Measurements from ENCODE around the gene NTNG1.
A peak's percentile ranks its signal among the peaks of the same experiment; 100 is the strongest.

NTNG1 gene

DNA sequence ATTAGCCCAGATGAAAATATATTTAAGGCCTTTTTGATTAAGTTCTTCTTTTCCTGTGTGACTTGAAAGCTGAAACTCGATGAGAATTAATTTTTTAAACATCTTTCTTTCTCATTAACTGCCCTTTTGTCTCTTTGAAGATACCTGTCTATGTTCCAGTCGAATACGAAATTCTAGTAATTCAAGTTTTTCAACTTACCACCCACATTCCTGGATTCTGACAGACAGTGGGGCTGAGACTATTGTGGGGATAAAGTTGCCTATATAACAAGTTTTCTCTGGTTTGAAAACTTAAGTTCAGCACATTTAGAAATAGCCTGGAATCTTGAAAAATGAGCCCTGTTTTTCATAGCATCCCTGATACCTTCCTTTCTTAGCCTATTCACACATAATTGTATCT lies 114.6 kb downstream of the NTNG1 start:
- no peak for DNase-seq (ENCODE audit: low spot score)
- FAIRE-seq: no peak

DNA sequence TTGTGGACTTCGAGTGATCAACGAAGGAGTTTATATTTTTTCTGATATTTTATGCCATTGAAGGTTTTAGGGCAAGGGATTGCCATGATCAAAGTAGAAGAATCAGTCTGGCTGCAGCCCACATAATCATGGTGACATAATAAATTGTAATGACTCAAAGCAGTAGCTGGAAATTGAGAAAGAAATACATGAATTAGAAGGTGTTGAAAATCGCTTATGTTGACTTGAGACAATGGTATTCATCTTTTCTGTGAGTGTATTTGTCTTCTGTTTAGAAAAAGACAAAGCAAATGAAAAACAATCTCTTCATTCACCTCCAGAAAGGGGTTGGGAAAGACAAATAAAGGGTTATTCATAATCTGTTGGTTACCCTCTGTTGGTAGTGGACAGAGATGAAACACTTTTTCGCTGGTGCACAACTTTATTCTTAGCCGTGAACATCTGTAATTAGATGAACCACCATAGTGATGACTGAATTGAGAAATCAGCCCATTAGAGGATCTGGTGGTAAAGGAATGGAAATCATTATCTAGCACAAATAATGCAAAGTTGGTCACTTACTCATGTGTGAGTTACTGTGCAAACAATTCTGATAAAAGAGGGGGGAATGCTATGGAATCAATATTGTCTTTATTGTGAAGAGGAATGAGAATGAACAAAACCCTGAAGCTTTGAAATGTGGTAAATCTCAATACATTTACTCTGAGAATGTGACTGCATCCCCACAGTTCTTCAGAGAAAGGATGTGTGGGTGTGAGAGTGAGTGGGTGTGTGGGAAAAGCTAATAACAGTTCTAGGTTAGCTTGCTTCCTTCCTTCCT lies 121.8 kb downstream of the NTNG1 start:
- FAIRE-seq (peak; percentile 62), DNase-seq (ENCODE audit: low spot score) (peak; percentile 21)

DNA sequence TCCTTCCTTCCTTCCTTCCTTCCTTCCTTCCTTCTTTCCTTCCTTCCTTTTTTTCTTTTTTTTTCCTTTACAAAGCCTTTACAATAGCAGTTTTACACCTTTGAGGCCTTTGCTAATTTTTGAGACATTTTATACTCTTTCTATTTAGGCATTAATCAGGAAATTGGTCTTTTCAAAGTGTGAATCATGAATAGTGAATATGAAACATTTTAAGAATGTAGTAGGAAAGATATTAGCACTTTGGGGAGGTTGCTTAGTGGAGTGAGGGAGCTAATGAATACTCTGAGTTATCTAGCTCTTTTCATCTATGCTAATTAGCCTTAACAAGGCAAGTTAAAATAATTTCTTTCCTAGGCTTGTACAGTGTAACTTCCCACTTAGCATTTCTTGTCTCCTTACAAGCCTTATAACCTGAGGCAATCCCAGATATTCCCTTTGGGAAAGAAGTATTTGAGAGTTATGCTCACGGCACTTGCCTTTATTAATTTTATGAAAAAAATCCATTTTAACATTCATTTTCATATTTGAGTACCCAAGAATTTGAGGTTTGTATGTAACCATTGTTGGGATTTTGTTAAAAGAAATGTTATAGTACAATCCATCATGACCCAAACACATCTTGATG lies 122.6 kb downstream of the NTNG1 start:
- DNase-seq (ENCODE audit: low spot score): no peak
- FAIRE-seq: peak; percentile 35

DNA sequence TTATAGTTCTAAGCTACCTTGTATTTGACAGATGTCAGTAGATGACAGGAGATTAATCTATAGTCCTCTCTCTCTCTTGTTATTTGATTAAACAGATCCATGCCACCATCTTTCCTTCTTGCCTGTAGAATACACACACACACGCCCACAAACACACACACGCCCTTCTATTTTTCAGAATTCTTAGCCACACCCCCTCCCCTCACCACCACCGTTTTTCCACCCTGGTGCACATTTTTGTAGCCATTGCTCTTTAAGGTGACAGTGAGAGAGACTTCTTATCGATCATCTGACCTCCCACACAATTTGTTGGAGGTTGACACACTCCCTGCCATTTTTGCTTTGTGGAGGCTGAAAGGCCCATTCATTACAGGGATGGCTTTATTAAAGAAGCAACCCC lies 123.2 kb downstream of the NTNG1 start:
- FAIRE-seq: no peak
- DNase-seq (ENCODE audit: low spot score): no peak

DNA sequence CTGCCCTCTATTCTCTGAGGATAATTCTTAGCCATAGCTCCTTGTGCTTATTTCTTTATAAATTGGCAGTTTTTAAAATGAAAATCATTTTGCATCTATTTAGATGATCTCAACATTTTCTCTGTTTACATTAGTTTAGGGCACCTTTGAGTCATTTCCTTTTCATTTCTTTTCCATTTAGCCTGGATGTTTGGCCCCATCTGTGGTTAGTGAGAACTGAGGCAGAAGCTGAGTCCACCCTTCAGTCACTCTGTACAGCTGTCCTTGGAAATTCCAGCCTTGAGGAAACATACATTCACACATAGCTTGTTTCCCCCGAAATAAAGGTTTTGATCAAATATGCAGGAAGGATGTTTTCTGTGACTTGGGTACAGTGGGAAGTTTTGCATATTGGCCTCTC lies 123.7 kb downstream of the NTNG1 start:
- FAIRE-seq: peak; percentile 66
- DNase-seq (ENCODE audit: low spot score): peak; percentile 58

DNA sequence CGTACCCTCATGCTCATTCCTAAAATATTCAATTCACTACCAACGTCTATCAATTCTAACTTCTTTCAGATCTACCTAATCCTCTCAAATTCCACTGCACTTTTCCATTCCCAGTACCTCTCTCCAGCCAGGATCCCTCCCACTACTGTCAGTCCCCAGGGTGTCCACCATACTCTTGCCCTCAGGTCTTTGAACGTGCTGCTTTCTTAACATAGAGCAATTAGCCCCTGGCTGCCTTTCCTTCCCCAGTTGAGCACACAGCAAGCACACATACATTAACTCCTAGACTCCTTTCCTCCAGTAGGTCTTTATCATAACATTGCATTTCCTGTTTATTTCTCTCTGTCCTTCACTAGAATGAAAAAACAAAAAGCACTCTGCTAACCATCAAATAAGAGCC lies 126.7 kb downstream of the NTNG1 start:
- FAIRE-seq (no peak), DNase-seq (ENCODE audit: low spot score) (no peak)

DNA sequence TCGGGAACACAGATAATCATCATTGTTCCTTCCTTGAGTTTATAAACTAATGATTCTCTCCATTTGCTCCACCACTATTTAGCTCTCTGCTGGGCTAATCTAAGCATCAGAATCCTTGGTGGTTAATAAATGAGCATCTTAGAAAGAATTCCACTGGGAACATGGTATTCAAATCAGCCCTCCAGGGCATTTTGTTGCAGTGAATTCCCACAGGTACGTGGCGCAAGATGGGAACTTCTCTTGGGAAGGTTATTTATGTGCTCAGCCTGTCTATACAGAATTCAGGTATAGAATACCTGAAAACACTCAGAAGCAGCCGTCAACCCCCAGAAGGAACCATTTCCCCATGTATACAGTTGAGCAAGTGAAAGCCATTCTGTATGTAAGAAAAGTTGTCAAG lies 131.5 kb downstream of the NTNG1 start:
- no peak for DNase-seq (ENCODE audit: low spot score)
- no peak for FAIRE-seq

DNA sequence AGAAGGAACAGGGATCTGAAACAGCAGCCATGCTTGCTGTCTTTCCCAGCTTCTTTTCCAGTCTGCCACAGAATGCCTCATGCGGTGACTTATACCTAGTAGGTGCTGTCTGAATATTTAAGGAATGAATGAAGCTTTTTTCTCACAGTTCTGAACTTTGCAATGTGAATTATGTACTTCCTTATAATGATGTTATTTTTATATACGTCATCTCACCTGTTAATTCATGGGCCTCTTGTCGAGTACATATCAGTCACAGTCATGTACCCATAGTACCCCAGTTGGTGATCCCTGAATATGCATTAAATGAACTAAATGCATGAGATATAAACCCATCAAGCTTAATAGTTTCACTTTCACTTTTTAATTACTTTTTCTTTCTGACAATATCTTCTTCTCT lies 132.7 kb downstream of the NTNG1 start:
- DNase-seq (ENCODE audit: low spot score): no peak
- FAIRE-seq: no peak

DNA sequence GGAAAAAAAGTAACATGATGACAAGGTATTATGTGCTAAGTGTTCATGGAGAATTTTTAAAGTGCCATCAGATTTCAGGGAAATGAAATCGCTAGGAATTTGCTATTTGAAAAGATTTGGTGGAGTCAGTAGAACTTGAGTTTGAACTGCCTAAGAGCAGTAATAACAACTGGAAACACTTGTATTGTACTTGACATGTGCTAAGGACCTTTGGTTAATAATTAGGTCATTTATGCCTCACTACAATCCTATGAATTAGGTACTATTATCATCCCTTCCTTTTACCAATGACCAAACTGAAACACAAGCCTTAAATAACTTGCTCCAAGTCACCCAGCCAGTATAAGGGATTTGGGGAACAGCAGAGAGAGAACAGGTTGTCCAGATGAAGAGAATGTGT lies 133.4 kb downstream of the NTNG1 start:
- FAIRE-seq (no peak), DNase-seq (ENCODE audit: low spot score) (no peak)

DNA sequence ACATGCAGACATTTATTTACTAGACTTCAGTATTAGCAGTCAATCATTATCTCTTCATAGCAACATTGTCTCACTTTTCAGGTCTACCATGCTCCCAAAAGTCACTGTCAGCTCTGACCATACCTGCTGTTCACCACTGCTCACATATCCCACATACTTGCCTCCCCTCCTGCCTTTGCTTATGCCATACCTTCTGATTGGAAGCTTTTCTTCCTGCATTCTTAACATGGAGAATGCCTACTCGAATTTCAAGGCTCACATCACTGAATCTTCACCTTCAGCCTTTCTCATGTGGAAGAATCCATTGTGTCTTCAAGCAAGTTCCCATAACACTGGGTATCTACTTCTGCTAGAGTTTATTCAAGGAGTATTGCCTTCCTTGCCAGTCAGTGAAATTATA lies 135.4 kb downstream of the NTNG1 start:
- DNase-seq (ENCODE audit: low spot score): no peak
- FAIRE-seq: no peak

DNA sequence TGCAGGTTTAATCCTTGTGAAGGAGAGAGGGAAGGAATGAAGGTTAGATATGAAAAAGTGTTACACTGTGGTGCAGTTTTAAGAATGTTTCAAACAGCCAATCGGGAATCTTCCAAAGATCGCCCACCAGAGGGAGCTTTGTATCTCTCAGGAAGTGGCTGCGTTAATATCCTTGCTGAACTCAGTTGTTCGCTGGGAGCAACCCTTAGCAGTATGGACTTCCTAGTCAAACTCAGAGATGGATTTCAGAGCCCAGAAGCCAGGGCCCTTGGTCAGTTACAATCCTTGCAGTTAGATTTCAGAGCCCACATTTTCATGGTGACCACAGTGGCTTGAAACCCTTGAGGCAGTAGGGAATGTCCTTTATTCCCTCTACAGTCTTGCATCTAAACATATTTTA lies 136.2 kb downstream of the NTNG1 start:
- FAIRE-seq (no peak), DNase-seq (ENCODE audit: low spot score) (peak; percentile 27)

DNA sequence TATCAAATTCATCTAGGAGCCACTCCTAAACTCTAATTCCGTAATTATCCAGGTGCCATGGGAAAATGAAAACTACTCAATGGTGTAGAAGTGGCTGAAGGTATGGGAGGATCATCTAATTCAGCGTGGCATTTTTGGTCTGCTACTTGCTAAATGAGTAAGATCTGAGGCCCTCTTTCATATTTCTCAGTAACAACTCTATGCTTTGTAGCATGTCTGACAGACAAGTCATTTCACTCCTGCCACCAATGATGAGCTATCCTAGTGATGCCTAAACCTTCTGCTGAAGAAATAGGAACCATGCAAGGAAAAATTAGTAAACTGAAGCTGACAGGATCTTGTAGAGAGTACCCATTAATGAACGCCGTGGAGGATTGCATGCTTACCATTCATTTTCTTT lies 145.3 kb downstream of the NTNG1 start:
- FAIRE-seq (no peak), DNase-seq (ENCODE audit: low spot score) (no peak)

DNA sequence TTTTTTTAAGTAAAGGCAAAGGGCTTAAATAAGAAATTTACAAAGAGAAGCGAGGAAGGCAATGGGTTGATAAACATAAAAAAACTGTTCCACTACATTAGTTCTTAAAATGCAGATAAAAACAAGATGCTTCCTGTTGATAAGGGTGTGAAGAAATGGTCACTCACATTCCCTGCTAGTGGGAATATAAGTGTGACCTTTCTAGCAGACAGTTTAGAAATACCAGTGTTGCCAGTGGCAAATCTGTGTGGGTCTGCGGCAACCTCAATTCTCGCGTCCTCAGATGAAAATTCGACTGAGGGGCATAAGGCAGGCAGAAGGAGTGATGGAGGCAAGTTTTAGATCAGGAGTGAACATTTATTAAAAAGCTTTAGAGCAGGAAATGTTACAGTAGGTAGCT lies 151.1 kb downstream of the NTNG1 start:
- DNase-seq (ENCODE audit: low spot score) (no peak), FAIRE-seq (no peak)

DNA sequence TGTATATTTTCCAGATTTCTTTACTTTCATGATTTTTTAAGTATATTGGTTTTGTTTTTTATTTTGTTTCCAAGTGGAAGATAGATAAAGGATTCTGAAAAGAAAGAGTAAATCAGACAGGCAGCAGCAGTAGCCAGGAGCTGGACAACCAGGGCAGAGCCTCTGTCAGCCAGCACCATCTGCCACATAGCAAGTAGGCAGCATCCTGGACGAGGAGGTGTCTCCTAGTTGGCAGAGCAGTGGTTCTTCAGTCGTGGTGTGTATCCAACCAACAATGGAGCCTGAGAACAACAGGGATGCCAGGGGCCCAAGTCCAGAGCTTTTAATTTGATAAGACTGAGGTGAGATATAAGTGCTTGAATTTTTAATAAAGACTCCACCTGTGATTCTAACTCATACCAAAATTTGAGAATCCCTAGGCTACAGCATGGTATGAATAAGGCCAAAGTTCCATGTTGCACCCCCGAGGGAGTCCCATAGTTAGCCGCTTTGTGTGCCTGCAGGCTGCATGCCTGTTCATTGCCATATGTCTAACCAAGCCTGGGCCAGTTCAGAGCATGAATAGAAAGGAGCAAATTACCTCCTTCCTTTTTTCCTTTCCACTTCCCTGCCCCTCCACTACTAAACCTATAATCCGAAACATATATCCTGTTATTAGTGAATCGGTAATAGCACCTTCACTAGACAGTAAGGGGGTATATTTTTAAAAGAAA lies 153.2 kb downstream of the NTNG1 start:
- DNase-seq (ENCODE audit: low spot score) (no peak), FAIRE-seq (no peak)

DNA sequence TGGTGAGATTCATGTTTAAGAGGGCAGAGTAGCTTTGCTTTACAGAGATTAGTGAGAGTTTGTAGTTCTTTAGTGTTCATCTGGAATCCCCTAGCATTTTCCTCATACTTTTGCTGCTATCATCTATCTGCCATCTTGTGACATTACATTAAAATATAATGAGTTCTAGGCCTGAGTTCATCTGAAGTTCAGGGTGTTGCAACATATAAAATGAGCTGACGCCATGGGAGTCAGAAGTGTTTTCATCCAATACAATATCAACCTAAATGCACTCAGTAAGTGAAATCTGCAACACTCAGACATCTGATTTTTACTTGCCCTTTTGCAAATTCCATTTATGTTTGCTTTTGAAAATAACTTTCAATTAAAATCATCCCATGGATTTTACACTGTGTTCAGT lies 153.8 kb downstream of the NTNG1 start:
- DNase-seq (ENCODE audit: low spot score) (no peak), FAIRE-seq (no peak)

DNA sequence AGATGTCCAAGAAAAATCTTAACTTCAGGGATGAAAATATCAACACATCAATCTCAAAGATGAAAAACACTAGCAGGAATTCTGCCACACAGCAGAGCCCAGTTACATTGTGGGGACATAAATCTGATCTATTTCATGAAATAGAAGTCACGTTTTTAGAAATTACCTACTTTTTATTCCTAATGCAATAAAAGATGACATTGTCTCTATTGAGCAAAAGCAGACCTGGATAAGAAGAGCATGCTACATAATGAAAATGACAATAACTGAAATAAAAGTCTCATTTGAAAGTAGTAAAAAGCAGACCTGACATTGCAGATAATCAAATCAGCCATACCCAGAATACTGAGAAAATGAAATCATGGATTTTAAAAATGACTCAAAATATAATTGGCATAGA lies 156.8 kb downstream of the NTNG1 start:
- no peak for DNase-seq (ENCODE audit: low spot score)
- FAIRE-seq: no peak

DNA sequence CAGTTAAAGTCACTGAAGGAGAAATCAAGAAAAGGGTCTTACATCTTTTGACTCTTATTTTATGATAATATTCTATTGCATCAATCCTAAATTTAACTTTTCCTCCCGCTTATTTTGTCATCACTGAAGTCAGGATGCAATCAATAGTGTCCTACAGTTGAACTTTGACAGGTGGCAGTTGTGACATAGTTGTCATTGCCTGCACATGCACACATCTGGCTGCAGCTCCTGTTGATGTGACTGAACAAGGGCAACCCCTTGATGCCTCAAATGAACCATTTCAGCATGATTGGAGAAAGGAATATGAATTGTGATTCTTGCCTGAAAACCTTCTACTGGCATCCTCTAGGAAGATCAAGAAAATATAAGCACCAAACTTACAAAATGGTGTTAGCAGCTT lies 157.7 kb downstream of the NTNG1 start:
- DNase-seq (ENCODE audit: low spot score): no peak
- no peak for FAIRE-seq

DNA sequence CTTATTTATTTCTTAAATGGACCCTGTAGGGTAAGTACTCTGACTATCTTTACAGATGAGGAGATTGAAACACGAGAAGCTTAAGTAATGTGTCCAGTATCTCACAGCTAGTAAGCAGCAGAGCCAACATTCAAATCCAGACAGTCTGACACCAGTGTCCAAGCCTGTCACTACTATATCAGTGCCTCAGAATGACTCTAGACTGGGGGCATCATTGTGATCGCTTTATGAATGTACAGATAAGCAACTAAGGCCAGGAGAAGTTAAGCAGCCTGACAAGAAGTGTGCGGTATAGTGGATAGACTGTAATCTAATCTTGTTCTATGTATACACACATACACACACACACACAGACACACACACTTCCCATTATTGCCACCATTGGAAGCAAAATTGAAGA lies 158.7 kb downstream of the NTNG1 start:
- DNase-seq (ENCODE audit: low spot score): no peak
- FAIRE-seq: no peak

DNA sequence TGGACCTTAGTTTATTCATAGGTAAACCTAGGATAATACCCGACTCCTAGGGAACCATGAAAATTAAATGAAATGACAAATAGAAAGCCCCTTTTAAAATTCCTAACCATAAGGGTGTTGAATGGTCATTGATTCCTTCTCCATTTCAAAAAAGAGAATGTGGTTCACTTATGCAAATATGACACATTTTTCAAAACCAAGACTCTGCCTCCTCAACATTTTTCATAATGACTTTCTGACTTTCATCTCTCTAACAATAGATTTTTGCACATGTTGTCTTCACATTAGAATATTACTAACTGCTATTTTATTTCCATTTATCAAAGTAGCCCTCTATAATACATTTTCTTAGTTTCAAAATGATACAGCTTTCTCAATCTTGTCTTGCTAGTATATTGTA lies 169.1 kb downstream of the NTNG1 start:
- no peak for FAIRE-seq

DNA sequence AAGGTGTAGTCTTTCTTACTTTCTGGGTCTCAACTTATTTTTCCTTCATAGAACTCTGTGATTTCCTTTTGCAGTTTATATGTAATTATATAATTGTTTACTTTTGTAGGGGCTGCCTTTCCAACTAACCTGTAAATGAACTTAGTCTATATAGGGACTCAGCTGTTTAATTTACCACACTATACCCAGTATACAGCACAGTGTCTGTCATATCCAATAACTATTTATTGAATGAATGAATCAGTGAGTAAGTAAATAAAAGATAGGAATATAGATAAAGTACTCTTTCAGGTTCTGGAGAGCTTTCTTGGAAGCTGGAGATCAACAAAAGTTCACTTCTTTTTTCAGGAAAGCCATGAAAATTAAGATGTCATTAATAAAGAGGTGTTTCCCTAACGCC lies 174.8 kb downstream of the NTNG1 start:
- FAIRE-seq: no peak

More for the DNA sequence above, 169.1 kb downstream of the NTNG1 start:
- no peak for DNase-seq (ENCODE audit: low spot score)

DNA sequence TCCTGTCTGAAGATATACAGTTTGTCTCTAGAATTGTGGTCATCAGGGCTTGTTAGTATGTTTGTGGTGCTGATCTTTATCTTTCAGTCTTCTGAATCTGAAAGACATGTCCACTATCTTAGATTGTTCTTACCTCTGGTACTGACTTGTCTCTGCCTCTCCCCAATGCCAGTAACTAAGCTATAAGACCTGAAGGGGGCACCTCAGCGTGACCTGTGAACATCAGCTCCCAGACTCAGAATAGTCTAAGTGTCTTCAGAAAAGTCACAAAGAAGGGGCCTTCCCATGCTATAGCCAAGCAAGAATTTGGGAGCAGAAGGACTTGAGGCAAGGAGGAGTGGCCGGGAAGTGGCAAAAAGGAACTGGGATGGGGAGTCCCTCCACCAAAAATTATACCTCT lies 178.1 kb downstream of the NTNG1 start:
- FAIRE-seq (no peak), DNase-seq (ENCODE audit: low spot score) (no peak)

More for the DNA sequence above, 174.8 kb downstream of the NTNG1 start:
- no peak for DNase-seq (ENCODE audit: low spot score)

DNA sequence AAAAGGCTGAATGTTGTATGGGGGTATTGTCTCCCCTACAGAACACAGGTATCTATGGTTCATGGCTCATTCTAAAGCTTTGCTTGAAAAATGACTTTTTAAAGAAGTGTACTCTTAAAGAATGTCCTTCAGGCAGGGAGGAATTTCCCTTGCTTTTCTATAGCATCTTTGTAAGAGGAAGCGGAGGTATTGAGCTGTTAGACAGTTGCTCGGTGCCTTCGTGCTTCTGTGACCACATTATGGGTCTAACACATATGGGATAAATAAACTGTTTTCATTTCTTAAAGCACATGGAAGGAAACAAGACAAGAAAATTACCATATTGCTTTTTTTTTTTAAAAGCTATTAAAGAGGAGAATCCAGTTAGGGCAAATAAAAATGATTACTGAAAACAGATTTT lies 182.9 kb downstream of the NTNG1 start:
- FAIRE-seq (no peak), DNase-seq (ENCODE audit: low spot score) (no peak)
